ENCODE measurements around the gene NKX1-1.
A peak's percentile ranks its signal among the peaks of the same experiment; 100 is the strongest.

The NKX1-1 gene

DNA sequence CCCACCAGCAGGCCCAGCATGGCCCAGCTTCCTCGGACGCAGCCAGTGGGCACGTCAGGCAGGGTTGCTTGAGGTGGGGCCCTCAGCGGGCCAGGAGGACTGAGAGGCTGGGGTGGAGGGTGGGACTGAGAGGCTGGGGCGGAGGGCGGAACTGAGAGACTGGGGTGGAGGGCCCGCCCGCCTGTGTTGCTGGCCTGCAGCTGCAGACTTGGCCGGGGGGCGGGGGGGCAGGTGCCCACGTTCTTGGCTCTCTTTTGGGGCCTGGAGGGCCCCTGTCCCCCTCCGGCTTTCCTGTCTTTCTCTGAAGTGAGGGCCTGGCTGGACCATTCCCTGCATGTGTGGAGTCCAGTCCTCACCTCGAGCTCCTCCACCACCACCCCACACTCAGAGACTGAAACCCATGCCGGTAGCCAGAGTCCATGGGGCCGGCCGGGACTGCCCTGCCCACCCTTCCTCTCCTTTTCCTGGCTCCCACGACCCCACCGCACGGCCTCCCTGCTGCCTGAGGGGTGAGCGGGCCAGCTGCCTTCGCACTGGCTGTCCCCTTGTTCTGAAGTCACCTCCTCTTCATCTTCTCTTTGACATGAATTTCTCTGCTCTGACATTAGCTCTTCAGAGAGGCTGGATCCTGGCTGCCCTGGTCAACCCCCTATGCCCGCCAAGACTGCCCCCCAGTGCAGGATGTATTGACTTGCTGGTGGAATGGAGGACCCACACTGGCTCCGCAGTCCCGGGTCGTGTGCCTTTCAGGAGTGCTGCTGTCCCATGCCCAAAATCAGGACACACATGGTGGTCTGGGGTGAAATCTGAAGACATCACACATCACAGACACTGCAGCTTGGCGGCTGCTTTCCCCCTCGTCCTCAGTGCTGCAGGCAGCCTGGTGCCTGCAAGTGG lies 10.1 kb upstream of the NKX1-1 start:
- DNase-seq: peak; percentile 12

DNA sequence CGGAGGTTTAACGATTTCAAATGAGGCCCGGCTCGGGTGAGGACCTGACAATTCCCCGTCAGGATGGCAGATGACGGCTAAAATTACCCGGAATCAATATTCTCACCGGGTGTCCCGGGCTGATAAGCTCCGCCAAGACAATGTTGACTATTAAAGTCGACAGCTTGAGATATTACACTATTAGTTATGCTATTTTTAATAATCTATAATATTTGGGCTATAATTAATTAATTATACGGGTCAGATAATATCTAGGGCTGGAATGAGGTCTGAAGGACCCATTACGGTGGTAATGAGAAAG lies 9.4 kb upstream of the NKX1-1 start:
- DNase-seq: no peak

DNA sequence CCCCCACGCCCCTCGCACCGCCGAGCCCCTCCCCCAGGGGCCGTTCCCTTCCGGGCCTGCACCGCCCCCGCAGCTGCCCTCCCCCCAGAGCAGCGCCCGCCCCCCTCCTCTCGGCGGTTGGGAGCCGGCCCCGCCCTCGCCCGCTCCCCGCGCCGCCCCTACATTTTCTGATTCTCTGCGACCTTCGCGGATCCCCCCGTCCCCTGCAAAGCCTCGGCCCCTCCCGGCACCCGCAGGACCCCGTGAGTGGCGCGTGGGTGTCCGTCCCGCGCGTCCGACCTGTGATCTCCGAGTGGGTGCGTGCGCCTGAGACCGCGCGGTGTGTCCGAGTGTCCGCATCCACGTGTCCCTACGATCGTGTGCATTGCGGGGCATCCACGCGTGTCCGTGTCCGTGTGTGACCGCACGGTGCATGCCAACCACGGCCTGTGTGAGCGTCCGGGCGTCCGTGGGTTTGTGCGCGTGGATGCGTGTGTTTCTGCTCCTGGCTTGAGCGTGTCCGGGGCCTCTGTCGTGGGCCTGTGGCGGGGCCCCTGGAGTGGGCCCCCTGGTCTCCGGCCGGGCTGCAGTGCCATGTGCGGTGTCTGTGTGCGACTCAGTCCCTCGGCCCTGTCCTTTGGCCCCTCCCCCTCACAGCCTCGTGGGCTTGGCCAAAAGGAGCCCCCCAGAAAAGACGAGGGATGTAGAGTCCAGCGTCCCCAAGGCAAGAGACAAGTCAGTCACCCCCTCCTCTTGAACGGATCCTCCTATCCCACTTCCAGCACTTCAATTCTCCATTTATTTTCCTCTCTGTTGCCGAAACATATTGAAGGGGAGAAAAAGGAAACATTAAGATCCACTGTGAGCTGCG lies 8.8 kb upstream of the NKX1-1 start:
- DNase-seq: peak; percentile 10

DNA sequence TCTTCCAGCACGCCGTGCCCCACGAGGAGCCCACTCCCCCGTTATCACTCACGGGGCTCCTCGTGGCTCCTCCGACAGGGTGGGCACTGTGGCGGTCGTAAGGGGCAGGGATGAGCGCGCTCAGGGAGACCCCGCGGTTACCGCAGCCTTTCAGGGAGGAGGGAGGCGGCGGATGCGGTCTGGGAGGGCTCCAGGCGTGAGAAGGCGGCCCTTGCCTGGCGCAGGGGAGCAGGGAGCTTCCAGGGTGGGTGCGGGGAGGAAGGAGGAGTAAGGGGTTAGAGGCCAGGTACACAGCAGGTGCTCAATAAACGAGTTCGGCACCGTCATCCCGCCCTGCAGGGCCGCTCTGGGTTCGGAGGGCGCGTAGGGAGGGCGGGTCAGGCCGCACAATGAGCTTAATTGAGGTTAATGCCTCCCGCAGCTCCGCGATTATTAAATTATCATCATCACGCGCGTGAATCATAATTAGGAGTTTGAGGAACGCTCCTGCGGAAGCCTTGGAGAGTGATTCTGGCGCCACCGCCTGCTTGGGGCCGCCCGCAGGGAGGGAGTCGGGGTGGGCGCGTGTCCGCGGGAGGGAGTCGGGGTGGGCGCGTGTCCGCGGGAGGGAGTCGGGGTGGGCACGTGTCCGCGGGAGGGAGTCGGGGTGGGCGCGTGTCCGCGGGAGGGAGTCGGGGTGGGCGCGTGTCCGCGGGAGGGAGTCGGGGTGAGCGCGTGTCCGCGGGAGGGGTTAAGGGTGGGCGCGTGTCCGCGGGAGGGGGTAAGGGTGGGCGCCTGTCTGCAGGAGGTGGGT lies 7.6 kb upstream of the NKX1-1 start:
- DNase-seq: no peak

DNA sequence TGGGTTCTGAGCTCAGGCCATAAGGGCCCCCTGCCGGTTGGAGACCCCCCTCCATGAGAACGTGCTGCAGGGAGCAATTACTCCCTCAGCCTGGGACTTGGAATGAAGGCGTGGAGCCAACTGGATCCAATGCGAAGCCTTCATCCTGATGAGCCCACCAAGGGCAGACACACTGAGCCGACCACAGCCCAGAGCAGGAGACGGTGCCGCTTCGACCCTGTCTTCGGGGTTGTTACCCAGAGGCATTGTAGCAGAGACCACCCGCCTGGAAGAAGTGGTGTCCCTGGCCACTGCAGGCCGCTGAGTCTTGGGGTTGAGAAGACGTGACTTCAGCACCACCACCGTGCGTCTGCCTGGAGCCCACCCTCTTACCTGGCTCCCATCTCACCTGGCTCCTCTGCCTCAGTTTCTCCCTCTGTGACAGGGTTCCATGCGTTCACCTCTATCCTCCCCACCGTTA lies 7.0 kb upstream of the NKX1-1 start:
- no peak for DNase-seq

DNA sequence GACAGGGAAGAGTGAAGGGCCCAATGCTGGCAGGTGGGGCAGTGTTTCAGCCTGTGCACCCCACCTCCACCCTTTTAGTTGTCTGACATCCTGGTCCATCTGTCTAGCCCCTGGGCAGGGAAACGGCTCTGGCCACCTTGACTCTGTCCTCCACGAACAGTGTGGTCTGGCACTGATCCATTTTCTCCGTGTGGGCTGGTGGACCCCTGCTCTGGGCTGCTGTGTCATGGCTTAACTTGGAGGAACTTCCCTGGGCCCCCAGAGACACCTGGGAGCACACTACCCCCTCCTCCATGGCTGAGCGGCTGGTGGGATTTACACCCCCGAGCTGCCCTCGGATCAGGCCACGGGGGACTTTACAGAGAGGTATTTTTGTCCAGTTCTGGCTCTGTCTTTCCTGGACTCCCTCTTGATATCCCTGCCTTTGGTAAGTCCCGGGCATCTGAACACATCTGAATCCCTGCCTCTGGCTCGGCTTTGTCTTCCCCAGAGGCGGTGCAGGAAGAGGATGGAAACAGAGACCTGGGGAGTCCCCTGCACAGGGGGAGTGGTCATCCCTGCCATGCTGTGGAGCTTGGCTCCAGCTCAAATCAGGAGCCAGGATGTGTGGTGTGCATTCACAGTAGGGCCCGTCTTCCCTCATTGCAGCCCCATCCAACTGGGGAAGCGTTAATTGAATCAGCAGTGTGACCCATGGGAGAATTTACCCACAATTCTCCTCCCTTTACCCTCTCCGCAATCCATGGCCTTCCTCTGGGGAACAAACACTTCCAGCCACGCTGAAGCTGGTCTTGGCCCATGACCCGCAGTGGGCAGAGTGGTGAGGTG lies 6.3 kb upstream of the NKX1-1 start:
- no peak for DNase-seq

DNA sequence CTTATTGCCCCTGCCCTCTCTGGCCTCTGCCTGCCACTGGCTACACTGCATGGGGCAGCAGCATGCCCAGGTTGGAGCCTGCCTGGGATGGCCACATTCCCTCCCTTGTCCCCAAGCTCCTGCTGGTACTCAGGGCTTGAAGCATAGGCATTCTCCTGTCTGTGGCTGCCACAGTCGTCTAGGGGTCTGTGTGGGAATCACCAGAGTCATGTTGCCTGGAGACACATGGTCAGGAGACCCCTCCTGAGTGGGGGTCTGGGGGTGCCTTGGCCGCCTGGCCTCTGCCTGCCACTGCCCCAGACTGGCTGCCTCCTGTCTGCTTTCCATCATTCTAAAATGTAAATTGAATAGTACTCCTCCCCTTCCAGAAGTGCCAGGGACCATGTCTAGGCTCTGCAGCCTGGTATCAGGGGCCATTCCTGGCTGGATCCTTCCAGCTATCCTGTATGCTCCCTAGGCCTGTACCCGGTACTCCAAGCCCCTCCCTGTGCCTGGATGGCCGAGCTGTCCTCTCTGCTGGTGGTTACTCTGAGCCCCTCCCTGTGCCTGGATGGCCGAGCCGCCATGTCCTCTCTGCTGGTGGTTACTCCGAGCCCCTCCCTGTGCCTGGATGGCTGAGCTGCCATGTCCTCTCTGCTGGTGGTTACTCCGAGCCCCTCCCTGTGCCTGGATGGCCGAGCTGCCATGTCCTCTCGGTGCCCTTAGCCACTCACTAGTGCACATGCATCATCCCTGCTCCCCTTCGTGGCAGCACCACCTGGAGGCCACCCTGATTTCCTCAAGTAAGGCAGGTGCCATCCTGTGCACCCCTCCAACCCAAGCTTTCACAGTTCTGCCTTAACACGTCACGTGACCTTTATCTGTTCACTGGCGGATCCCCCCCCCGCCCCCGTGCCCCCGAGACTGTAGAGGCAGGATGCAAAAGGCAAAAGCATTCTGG lies 5.5 kb upstream of the NKX1-1 start:
- no peak for DNase-seq

DNA sequence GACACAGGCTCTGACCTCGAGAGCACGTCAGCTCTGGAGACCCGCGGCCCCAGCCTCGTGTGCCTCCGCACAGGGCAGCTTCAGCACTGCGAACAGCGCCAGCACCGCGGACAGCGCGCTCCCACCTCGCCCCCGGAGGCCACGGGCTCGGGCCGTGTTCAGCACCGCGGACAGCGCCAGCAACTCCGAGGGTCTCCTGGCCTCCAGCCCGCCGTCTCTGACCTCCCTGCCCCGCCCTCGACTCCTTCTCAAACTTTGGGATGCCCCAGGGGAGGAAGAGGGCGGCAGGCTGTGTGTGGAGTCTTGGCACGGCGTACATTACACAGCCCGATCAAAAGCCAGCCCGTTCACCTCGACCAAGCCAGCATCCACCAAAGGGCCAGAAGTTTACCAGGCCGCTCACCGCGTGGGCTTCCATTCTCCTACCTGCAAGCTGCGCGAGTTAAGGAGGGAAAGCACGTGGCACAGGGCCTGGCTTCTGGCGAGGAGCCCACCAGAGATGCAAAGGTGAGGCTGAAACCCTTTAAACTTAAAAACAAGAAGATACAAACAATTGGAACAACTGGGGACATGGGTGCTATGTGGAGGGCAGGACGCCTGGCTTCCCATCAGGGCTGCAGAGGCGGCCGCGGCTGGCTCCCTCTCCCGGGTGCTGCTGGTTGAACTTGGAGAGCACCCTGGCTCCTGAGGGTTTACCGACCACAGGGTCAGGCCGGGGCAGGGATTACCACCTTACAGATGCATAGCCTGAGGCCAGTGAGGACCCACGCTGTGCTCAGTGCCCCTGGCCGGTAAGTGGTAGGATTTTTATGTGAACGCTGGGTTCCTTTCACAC lies 4.5 kb upstream of the NKX1-1 start:
- DNase-seq: peak; percentile 83

DNA sequence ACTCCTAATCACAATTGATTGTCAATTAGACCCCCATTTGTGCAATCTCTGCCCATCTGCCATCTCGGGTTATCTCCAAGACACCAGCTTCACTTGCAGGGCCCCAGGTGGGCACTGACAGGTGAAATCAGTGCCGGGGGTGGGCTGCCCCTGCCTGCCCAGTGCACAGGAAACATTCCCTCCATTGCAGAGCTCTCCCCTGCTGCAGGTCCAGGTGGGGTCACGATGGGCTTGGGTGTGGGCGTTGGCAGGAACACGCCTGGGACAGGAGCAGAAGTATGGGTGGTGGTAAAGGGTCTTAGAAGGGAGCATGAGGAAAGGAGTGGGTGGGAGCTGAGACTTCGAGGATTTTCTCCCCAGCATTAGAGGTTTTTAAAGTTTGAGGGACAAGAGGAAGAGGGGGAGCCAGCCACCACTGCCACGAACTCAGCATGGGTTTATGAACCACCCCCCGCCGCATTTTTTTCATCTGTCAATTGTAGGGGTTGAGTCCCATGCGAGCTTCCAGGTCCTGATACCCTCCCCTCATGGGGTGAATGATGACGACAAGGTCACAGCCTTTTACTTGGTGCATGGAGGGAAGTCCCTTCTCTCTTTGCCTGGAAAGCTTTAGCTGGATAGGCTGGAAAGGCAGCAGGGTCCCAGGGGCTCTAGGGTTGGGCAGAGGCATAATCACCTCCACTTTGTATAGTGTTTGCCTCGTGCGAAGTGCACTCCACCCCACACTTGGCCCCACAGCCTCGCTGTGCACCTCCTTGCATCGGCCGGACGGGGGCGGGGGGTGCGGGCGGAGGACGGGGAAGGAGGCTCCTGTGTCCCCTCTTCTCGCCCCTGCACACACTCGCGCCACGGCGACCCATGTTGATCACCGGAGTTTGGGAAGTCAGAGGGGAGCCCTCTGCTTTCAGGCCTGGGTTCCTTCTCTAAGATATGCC lies 3.5 kb upstream of the NKX1-1 start:
- no peak for DNase-seq

DNA sequence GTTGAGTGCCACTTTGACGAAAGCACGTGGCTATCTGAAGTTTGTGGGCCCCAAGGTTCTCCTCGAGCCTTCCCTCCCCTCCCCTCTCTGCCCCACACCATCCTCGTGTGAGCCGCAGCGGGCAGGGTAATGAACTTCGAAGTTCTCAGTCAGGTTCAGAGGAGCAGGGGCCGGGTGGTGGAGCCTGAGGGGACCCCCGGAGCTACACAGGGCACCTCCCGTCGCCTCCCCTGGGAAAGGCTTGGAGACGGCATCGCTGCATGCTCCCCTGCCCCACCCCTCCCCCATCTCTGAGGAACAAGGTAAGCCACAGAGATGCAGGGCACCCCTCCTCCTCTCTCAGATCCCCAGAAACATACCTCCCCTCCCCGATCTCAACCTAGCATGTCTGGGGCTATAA lies 2.8 kb upstream of the NKX1-1 start:
- DNase-seq: no peak

DNA sequence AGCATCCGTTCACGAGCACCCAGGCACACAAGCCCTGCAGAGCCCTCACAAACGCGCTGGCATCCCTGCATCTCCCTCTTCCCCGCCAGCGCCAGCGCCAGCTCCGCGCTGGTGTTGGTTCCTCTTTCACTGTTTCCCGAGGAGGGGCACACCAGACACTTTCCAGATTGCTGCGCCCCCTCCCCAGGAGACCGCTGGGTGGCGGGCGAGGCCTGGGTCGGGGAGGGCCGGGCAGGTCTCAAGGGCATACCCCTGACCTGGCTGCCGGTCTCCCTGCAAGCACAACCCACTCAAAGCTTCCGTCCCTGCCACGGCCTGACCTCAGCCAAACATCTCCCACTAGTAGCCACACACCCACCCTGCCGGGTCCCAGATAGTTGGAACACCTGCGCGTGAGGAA lies 2.2 kb upstream of the NKX1-1 start:
- DNase-seq: no peak

DNA sequence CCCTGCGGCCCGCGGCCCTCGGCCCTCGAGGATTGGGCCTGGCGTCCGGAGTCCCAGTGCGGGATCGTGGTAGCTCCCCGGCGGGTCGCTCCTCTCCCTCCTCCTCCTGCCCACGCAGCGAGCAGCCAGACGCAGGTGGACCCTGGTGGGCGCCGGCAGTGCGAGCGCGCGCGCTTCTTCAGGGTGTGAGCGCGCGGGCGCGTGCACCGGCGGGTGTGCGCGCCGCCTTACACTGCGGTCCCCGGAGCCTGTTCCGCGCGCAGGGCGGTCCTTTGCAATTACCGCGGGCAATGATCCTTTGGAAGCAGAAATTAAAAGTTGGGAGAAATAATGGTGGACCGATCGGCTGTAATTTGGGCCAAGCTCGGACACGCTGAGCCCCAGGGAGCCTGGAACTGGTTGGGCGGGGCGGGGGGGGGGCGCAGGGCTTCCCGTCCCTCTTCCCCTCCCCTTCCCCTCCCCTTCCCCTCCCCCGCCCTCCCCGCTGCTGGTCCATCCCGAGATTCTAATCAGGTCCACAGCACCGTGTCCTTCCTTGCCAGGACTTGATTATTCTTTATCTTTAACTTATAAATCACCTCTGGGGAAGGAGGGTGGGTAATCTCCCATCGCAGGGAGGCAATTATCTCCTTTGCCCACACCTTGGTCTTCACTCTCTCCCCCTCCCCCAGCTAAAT lies 1.6 kb upstream of the NKX1-1 start:
- DNase-seq: no peak

DNA sequence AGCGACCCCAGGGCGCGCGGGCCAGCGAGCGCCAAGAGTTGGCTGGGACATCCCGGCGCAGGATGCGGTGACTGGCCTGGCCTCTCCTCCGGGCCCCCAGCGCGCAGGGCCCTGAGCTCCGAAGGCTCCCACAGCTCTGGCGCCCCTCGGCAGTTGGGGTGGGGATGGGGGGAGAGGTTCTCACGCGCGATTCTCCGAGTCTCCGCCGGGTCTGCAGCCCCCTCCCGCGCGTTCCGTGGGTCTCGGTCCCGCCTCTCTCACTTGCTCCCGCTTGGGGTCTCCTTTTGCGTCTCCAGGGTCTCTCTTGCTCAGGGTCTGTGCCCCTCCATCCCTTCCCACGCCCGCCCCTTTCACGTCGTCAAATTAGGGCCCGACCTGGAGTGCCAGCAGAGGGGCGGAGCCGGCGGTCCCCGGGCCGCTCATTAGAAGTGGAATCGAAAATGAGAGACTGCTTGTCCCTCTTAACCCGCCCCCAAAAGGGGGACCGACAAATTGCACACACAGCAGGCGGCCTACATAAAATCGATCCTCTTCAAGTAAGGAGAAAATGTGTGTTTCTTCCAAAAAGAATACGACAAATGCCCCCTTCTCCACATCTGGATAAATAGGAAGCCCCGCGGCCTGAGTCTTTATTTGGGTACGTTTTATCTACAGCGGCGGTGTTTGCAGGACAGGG lies 877 bp upstream of the NKX1-1 start:
- no peak for DNase-seq

DNA sequence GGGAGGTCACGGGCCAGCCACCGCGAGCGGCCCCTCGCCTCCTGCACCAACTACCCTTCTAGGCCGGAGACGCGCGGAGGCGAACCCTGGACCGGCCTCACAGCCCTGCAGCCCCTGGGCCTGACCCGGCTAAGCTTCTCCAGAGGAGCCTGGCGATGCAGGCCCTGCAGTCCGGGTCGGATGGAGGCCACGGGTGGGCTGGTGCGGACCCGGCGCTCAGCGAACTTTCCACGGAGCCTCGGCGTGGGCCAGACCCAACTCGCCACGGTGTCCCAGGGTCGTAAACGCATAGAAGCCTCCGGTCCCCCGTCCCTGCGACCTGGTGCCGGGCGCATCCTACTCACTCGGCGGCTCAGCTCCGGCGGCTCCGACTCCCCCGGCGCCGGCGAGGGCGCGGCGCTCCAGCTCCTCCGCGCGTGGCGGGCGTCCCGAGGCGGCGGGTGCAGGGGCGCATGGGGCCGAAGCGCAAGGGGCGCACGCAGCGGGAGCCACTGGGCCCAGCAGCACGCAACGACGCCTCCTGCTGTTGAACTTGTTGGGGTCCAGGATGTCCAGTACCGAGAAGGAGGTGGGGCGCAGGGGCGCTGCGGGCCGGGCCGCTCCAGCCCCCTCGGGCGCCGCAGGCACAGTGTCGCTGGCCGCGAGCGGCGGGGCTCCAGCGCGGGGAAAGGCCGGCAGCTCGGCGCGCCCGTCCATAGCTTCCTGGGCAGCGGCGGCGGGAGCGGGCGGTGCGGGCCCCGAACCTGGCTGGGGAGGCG lies 427 bp downstream of the NKX1-1 start:
- DNase-seq: no peak

DNA sequence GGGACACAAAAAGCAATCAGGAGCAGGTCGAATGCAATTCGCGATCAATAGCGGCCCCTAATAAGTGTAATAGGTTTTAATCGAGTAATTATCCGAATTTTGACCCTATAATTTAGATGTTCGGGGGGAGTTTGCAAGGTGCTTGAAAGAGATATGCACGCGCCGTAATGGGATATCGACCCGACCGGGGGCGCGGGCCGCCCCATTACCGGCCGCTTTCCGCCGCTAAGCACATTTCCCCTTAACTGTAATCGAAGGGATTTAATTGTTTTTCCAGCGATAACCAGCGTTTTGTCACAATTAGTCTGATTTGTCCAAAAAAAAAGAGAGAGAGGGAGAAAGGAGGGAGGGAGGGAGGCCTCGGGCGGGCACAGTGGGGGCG lies 997 bp downstream of the NKX1-1 start:
- no peak for DNase-seq

DNA sequence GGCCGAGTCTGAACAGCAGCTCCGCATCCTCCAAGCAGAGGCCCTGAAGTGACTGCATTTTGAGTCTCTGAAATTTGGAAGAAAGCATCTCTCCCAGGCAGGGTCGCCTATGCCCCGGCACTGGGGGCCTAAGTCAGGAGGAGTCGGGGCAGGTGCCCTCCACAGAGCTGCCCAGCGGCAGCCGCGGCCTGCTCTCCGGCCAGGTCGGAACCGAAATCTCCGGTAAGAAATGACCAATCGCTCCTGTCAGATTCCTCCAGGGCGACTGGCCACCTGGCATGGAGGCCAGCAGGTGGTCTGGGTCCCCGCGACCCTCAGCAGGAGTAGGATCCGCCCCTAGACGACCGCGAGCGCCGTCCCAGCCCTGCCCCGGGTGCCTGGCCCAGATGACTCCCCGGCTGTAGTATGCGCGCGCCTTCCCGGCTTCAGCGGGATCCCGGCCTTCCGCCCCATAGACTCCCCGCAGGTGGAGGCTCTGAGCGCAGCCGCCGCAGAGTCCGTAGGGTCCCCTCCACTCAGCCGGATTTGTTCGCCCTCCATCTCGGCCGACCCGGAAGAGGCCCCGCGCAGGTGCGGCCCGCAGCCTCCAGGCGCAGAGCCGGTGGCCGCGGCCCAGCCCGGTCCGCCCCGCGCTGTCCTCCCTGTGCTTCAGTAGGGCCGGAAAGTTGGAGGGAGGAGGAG lies 1.5 kb downstream of the NKX1-1 start:
- no peak for DNase-seq

Measured in right hindlimb (tissue), 1 donor.